Suprapubic skin (tissue), 4 donors: ENCODE data around the gene SPOCK2. TPM values are rescaled to one million over a fixed set of nuclear protein-coding genes. Genes with fewer than 3 reads are reported as not detected.
A peak's percentile ranks its signal among the peaks of the same experiment; 100 is the strongest.

Experiments used
- DNase-seq, 2 donors: peaks; one replicate each; pipeline ENCODE4 v3.0.0-alpha.2; 2019; ENCODE audit warnings: low spot score in 2 of 2
- H3K27ac ChIP-seq: fragments of 200-600 bp; sonication (generic); one replicate; pipeline ENCODE4 v1.5.1; 2019
- H3K27me3 ChIP-seq: fragments of 200-600 bp; sonication (generic); one replicate; pipeline ENCODE4 v1.5.1; 2019
- H3K36me3 ChIP-seq: fragments of 200-600 bp; sonication (generic); one replicate; pipeline ENCODE4 v1.5.1; 2019
- H3K4me1 ChIP-seq: fragments of 200-600 bp; sonication (generic); one replicate; pipeline ENCODE4 v1.5.1; 2019
- H3K4me3 ChIP-seq: fragments of 200-600 bp; sonication (generic); one replicate; pipeline ENCODE4 v1.5.1; 2019; ENCODE audit warnings: mild to moderate bottlenecking
- H3K9me3 ChIP-seq: fragments of 200-600 bp; sonication (generic); one replicate; pipeline ENCODE4 v1.5.1; 2019
- EP300 ChIP-seq: sonication (generic); formaldehyde crosslinking; IDR thresholded peaks from one replicate; pipeline ENCODE4 v1.6.1; 2017; ENCODE audit warnings: antibody characterized with exemption
- POLR2A ChIP-seq, 2 donors: fragments of 450-650 bp; IDR thresholded peaks; one replicate each; pipeline ENCODE4 v1.6.1; 2017; ENCODE audit warnings: antibody characterized with exemption in 2 of 2, mild to moderate bottlenecking in 2 of 2, moderate library complexity in 2 of 2
- POLR2AphosphoS5 ChIP-seq, 3 donors: sonication (generic); formaldehyde crosslinking; IDR thresholded peaks; one replicate each; pipeline ENCODE4 v1.6.1; 2017; ENCODE audit warnings: antibody characterized with exemption in 3 of 3
- WGBS: methylation state at CpG from one replicate; pipeline ENCODE4 v1.1.5; 2018; 5-methylcytosine and 5-hydroxymethylcytosine counted together
- total RNA-seq, 4 donors: library from RNA; depleted of rRNA; stranded (reverse); fragments of >200 nt; gene quantifications; one replicate each; pipeline ENCODE4 v1.1.0, GENCODE V29; 2016
- TF ChIP-seq, protein P1 (sequence below), 2 donors: fragments of 200-600 bp in 1 of 2; fragments of 450-650 bp in 1 of 2; sonication (generic) in 1 of 2; IDR thresholded peaks; one replicate each; pipeline ENCODE4 v1.5.1; 2016 to 2019; ENCODE audit warnings: antibody characterized with exemption in 2 of 2, mild to moderate bottlenecking in 1 of 2, moderate library complexity in 1 of 2

Gene SPOCK2
- total RNA-seq, 4 donors from 2014 or later, result 1.5 to 3.7 (median 1.8) TPM

DNA sequence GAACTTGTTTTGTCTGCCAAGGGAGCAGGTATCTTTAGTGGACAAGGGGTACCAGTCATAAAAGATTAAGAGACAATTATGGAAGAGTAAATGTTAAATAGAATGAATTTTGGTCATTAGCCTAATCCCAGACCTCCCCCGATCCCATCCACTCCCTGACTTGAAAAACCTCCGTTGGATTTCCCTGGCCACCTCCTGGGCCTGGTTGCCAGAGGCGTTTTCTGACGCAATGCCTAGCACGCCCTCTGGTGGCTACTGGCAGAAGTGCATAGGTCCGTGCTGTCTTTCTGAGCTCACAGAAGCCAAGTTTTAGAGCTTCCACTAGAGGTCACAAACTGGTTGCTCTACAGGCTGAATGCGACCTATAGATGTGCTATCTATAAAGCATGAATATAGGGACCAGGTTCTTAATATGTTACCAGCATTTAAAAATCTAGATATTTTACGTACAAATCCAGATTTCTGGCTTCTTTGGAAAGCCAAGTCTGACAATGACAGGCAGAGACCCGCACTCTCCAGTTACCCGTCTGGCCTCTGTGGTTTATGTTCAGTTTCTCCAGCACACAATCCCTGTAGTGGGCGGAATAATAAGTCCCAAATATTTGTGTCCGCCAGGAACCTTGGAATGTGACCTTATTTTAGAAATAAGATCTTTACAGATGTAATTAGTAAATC is 39.8 kb downstream of the SPOCK2 start:
- peak; percentile 93 to 95 for DNase-seq
- Histone ChIP-seq H3K9me3 (no peaks in the 10 kb centered on the region), H3K27me3 (no peaks in the 10 kb centered on the region), H3K4me3 (no peak overlapping the region), H3K4me1 (peaks cover 21% of the 10 kb centered on the region), H3K36me3 (no peaks in the 10 kb centered on the region), H3K27ac (no peak overlapping the region)
- TF ChIP-seq POLR2A (IDR thresholded peaks at IDR 0.05) (no peak), EP300 (no peak), POLR2AphosphoS5 (IDR thresholded peaks at IDR 0.05) (peak in 2 of 3 donors; percentile 46 to 81)
- TF ChIP-seq, protein P1, sequence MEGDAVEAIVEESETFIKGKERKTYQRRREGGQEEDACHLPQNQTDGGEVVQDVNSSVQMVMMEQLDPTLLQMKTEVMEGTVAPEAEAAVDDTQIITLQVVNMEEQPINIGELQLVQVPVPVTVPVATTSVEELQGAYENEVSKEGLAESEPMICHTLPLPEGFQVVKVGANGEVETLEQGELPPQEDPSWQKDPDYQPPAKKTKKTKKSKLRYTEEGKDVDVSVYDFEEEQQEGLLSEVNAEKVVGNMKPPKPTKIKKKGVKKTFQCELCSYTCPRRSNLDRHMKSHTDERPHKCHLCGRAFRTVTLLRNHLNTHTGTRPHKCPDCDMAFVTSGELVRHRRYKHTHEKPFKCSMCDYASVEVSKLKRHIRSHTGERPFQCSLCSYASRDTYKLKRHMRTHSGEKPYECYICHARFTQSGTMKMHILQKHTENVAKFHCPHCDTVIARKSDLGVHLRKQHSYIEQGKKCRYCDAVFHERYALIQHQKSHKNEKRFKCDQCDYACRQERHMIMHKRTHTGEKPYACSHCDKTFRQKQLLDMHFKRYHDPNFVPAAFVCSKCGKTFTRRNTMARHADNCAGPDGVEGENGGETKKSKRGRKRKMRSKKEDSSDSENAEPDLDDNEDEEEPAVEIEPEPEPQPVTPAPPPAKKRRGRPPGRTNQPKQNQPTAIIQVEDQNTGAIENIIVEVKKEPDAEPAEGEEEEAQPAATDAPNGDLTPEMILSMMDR (IDR thresholded peaks at IDR 0.05), result peak; percentile 99
- 32% methylated on average over 11 of the region's 12 CpGs for WGBS

DNA sequence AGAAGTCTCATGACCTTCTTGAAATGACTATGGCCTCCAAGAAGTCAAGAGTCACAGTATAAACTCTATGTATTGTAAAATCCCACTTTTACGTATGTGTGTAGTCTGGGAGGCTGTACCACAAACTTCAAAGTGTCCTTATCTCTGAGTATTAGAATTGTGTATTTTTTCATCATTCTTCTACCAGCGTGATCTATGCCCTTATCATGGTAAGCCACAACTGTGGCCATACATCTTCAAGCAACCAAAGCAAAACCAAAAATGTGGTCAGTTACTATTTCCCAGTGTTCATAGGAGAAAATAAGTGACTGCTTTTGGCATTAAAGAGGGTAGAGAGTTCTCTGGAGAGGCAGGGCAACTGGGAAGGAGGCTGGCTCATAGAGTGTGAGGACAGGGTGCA is 42.8 kb downstream of the SPOCK2 start:
- TF ChIP-seq, protein P1 (IDR thresholded peaks at IDR 0.05), result no peak
- TF ChIP-seq POLR2AphosphoS5 (IDR thresholded peaks at IDR 0.05) (no peak), POLR2A (IDR thresholded peaks at IDR 0.05) (no peak), EP300 (no peak)
- no peaks in the 10 kb centered on the region for H3K27me3 ChIP-seq
- WGBS, result 90% methylated on average over 2 of the region's 2 CpGs
- no peaks in the 10 kb centered on the region for H3K9me3 ChIP-seq
- no peak for DNase-seq
- peak overlapping the region; percentile 66 for H3K27ac ChIP-seq
- H3K4me1 ChIP-seq, result peaks cover 21% of the 10 kb centered on the region
- H3K36me3 ChIP-seq, result no peaks in the 10 kb centered on the region
- no peak overlapping the region for H3K4me3 ChIP-seq

- peak in 1 of 2 donors; percentile 63 for DNase-seq
- no peak for TF ChIP-seq POLR2AphosphoS5 (IDR thresholded peaks at IDR 0.05)
- TF ChIP-seq POLR2A (IDR thresholded peaks at IDR 0.05), result no peak
- H3K27me3 ChIP-seq, result no peaks in the 10 kb centered on the region
- H3K4me3 ChIP-seq, result no peak overlapping the region
- H3K9me3 ChIP-seq, result no peaks in the 10 kb centered on the region
- 45% methylated on average over 12 of the region's 17 CpGs for WGBS
- H3K27ac ChIP-seq, result peak overlapping the region; percentile 66
- H3K36me3 ChIP-seq, result no peaks in the 10 kb centered on the region
- H3K4me1 ChIP-seq, result peaks cover 21% of the 10 kb centered on the region
Observed at GRCh38 chr10:72044417-72045041, 43.8 kb downstream of the SPOCK2 start.

DNA sequence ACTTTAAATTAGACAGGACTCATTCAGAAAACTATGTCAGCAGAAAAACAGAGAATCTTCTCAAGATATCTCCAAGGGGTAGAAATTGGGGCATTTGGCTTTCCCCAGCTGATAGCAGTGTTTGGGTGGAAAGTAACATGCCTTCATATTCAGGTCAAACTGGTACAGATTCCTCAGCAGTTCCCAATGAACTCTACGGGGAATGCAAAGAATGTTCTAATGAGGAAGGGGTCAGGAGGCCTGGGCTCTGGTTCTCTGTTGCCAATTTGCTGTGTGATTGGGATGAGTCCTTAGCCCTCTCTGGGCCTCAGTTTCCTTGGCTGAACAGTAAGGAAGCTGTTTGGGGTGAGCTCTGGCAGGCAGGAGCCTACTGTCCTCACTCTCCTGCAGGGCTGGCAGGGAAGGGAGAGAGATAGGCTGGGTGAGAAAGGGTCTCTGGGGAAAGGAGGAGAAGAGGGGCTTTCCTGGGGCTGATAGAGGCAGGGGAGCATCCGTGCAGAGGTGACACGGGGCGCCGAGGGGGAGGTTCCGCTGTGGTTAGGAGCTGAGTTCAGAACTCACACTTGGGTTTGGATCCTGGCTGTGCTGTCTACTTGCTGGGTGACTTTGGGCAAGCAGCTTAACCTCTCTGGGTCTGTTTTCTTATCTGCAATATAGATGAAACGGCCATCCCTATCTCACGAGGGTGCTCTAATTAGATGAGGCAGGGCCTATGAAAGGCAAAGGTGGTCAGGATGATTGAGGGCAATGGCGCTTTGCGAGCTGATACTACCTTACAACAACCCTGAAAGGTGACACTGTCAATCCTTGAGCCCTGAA is 45.1 kb downstream of the SPOCK2 start:
- WGBS, result 86% methylated on average over 10 of the region's 10 CpGs
- no peaks in the 10 kb centered on the region for H3K36me3 ChIP-seq
- no peak overlapping the region for H3K27ac ChIP-seq
- no peak overlapping the region for H3K4me3 ChIP-seq
- TF ChIP-seq, protein P1 (IDR thresholded peaks at IDR 0.05), result no peak
- TF ChIP-seq POLR2AphosphoS5 (IDR thresholded peaks at IDR 0.05) (no peak), EP300 (no peak), POLR2A (IDR thresholded peaks at IDR 0.05) (no peak)
- H3K4me1 ChIP-seq, result peaks cover 27% of the 10 kb centered on the region
- no peak for DNase-seq
- H3K27me3 ChIP-seq, result no peaks in the 10 kb centered on the region
- no peaks in the 10 kb centered on the region for H3K9me3 ChIP-seq

DNA sequence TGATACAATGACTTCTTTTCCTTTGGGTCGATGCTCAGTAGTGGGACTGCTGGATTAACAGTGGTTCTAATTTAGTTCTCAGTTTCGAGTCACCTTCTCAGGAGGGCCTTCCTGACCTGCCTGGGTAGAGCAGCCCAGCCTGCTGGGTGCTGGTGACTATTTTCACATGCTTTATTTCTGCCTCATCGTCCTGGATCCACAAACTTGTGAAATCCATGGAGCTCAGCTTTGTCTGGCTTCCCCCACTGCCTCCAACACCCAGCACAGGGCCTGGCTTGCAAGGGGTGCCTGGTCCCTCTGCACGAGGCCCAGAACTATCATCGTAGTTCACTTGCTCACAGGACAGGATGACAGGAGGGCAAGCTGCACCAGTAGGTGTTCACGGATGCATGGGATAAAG is 46.9 kb downstream of the SPOCK2 start:
- H3K27ac ChIP-seq, result no peak overlapping the region
- H3K4me1 ChIP-seq, result peaks cover 27% of the 10 kb centered on the region
- H3K9me3 ChIP-seq, result no peaks in the 10 kb centered on the region
- no peak overlapping the region for H3K4me3 ChIP-seq
- TF ChIP-seq POLR2A (IDR thresholded peaks at IDR 0.05), result no peak
- TF ChIP-seq, protein P1 (IDR thresholded peaks at IDR 0.05), result no peak
- no peak for TF ChIP-seq EP300
- no peak for TF ChIP-seq POLR2AphosphoS5 (IDR thresholded peaks at IDR 0.05)
- 89% methylated on average over 3 of the region's 6 CpGs for WGBS
- no peaks in the 10 kb centered on the region for H3K27me3 ChIP-seq
- no peaks in the 10 kb centered on the region for H3K36me3 ChIP-seq
- DNase-seq, result no peak
